HG02610 (cell line): ENCODE data around the gene UBL7.

Experiments used
- ATAC-seq: cut with Tn5 transposase; IDR thresholded peaks from one replicate; pipeline ENCODE4 v1.9.1; 2021; ENCODE audit warnings: mild to moderate bottlenecking, moderate library complexity; ENCODE audit not compliant: unreplicated experiment

The UBL7 gene

GRCh38 chr15:74442063-74442462 is 18.9 kb downstream of the UBL7 start:
- ATAC-seq: no peak

- ATAC-seq: no peak
Observed at GRCh38 chr15:74441248-74441941, 19.6 kb downstream of the UBL7 start.

- peak; percentile 42 for ATAC-seq
Observed at GRCh38 chr15:74438721-74439316, 22.1 kb downstream of the UBL7 start.

GRCh38 chr15:74438206-74438605 is 22.8 kb downstream of the UBL7 start:
- no peak for ATAC-seq

- ATAC-seq: no peak
Observed at GRCh38 chr15:74434263-74435136, 26.5 kb downstream of the UBL7 start.

GRCh38 chr15:74433592-74434262 is 27.2 kb downstream of the UBL7 start, which contains the start of gene SEMA7A:
Gene SEMA7A (minus strand): TSS chr15:74433958. CDS start chr15:74433918, 40 bp downstream.
- peak; percentile 55 for ATAC-seq

GRCh38 chr15:74432968-74433591 is 27.9 kb downstream of the UBL7 start:
- ATAC-seq: peak; percentile 22

GRCh38 chr15:74432271-74432967 is 28.5 kb downstream of the UBL7 start:
- ATAC-seq: no peak

GRCh38 chr15:74431645-74432044 is 29.3 kb downstream of the UBL7 start:
- no peak for ATAC-seq

GRCh38 chr15:74431116-74431515 is 29.8 kb downstream of the UBL7 start:
- ATAC-seq: no peak

- ATAC-seq: no peak
Observed at GRCh38 chr15:74430510-74430951, 30.4 kb downstream of the UBL7 start.

- no peak for ATAC-seq
Observed at GRCh38 chr15:74429781-74430400, 31.1 kb downstream of the UBL7 start.

- ATAC-seq: no peak
Observed at GRCh38 chr15:74428970-74429780, 31.8 kb downstream of the UBL7 start.

GRCh38 chr15:74428442-74428787 is 32.5 kb downstream of the UBL7 start:
- no peak for ATAC-seq

GRCh38 chr15:74427607-74428441 is 33.1 kb downstream of the UBL7 start:
- no peak for ATAC-seq

- no peak for ATAC-seq
Observed at GRCh38 chr15:74426404-74427281, 34.3 kb downstream of the UBL7 start.

GRCh38 chr15:74425630-74426029 is 35.3 kb downstream of the UBL7 start:
- ATAC-seq: no peak
